GM12891 (cell line): ENCODE data around the gene GPRC5B.

Experiments used
- POLR2AphosphoS5 ChIP-seq: IDR thresholded peaks from 2 replicates; pipeline ENCODE4 v1.6.1; 2011; ENCODE audit warnings: low read depth, low read length, control low read depth
- SPI1 ChIP-seq: IDR thresholded peaks from 2 replicates; pipeline ENCODE4 v1.6.1; 2011; ENCODE audit warnings: low read depth, low read length, control low read depth
- TAF1 ChIP-seq: IDR thresholded peaks from 2 replicates; pipeline ENCODE4 v1.6.1; 2011; ENCODE audit warnings: low read depth, low read length, control low read depth

- TF ChIP-seq POLR2AphosphoS5 (no peak), SPI1 (no peak), TAF1 (no peak)
These were observed 8.1 kb downstream of the GPRC5B start for GRCh38 chr16:19876501-19877059.
